HepG2 (cell line): Measurements from ENCODE around the gene NXPE3. TPM values are rescaled to one million over a fixed set of nuclear protein-coding genes. Genes with fewer than 3 reads are reported as not detected.
A peak's percentile ranks its signal among the peaks of the same experiment; 100 is the strongest.

Source experiments
- HCFC1 ChIP-seq: fragments of 150-350 bp; IDR thresholded peaks from 2 replicates; pipeline ENCODE4 v1.6.1; 2014; ENCODE audit warnings: low read depth, low read length
- JARID2 ChIP-seq: sonication (generic); formaldehyde crosslinking; IDR thresholded peaks from 2 replicates; pipeline ENCODE4 v1.8.1; 2023; ENCODE audit warnings: missing genetic modification reagents, inconsistent platforms; ENCODE audit not compliant: insufficient replicate concordance
- MBNL3 ChIP-seq: fragments of 250-450 bp; sonication (Bioruptor Pico); conservative IDR thresholded peaks from 2 replicates; pipeline ENCODE4 v1.8.0; 2022; ENCODE audit warnings: mild to moderate bottlenecking, inconsistent platforms
- NFYC ChIP-seq: IDR thresholded peaks from 2 replicates; pipeline ENCODE4 v1.6.1; 2016; ENCODE audit warnings: missing genetic modification reagents, missing compliant biosample characterization
- NR2C2 ChIP-seq: sonication (generic); formaldehyde crosslinking; IDR thresholded peaks from 2 replicates; pipeline ENCODE4 v1.4.0; 2020; ENCODE audit warnings: missing genetic modification reagents, mild to moderate bottlenecking, moderate library complexity, borderline replicate concordance
- PITX1 ChIP-seq: sonication (generic); formaldehyde crosslinking; IDR thresholded peaks from 2 replicates; pipeline ENCODE4 v1.5.1; 2020; ENCODE audit warnings: mild to moderate bottlenecking, missing genetic modification reagents
- ZKSCAN8 ChIP-seq: IDR thresholded peaks from 2 replicates; pipeline ENCODE4 v1.6.1; 2016; ENCODE audit warnings: borderline replicate concordance, missing genetic modification reagents, missing compliant biosample characterization
- ZNF530 ChIP-seq: sonication (generic); formaldehyde crosslinking; IDR thresholded peaks from 2 replicates; pipeline ENCODE4 v1.5.0; 2020; ENCODE audit warnings: low read depth, mild to moderate bottlenecking, missing genetic modification reagents
- ZNF558 ChIP-seq: sonication (generic); formaldehyde crosslinking; IDR thresholded peaks from 2 replicates; pipeline ENCODE4 v1.9.0; 2022; ENCODE audit warnings: mild to moderate bottlenecking, missing genetic modification reagents, borderline replicate concordance
- ZNF674 ChIP-seq: sonication (generic); formaldehyde crosslinking; IDR thresholded peaks from 2 replicates; pipeline ENCODE4 v1.5.0; 2020; ENCODE audit warnings: low read depth, mild to moderate bottlenecking, missing genetic modification reagents
- ZNF737 ChIP-seq: sonication (generic); formaldehyde crosslinking; IDR thresholded peaks from 2 replicates; pipeline ENCODE4 v1.5.0; 2020; ENCODE audit warnings: missing genetic modification reagents, mild to moderate bottlenecking, borderline replicate concordance
- polyA plus RNA-seq, 8 experiments: library from polyadenylated mRNA; depleted of rRNA in 3 of 8; stranded (reverse) in 7 of 8; unstranded in 1 of 8; fragments of >200 nt; fragmentation: Illumina TruSeq in 4 of 8; extraction: Trizol in 4 of 8; gene quantifications; 2 replicates each; pipeline versions ENCODE4 v1.2.1 to v1.2.3, GENCODE V29; 2011 to 2016; ENCODE audit warnings: low read depth in 4 of 8, missing spikeins in 1 of 8, mixed read lengths in 1 of 8; ENCODE audit not compliant: insufficient read depth in 1 of 8
- total RNA-seq, 5 experiments: library from RNA; depleted of rRNA; stranded (reverse); fragments of >200 nt; fragmentation: Illumina TruSeq; extraction: Trizol; gene quantifications; 2 replicates each; pipeline ENCODE4 v1.2.3, GENCODE V29; 2016; ENCODE audit warnings: low read depth in 1 of 5
- TF ChIP-seq, protein P1 (sequence below): sonication (generic); formaldehyde crosslinking; IDR thresholded peaks from 2 replicates; pipeline ENCODE4 v1.5.1; 2020; ENCODE audit warnings: mild to moderate bottlenecking, missing genetic modification reagents, borderline replicate concordance
- TF ChIP-seq, protein P2 (sequence below): sonication (generic); formaldehyde crosslinking; IDR thresholded peaks from 2 replicates; pipeline ENCODE4 v1.9.0; 2021; ENCODE audit warnings: missing genetic modification reagents, borderline replicate concordance
- TF ChIP-seq, protein P3 (sequence below): sonication (generic); formaldehyde crosslinking; IDR thresholded peaks from 2 replicates; pipeline ENCODE4 v1.5.1; 2020; ENCODE audit warnings: missing genetic modification reagents, mild to moderate bottlenecking, borderline replicate concordance
- TF ChIP-seq, protein P4 (sequence below): IDR thresholded peaks from 2 replicates; pipeline ENCODE4 v1.6.1; 2016; ENCODE audit warnings: low read depth, control low read depth

Gene NXPE3
- total and polyA plus RNA-seq, 2 of the 13 experiments (the other 11 are each of a cell fraction or from before 2014, with no cell fraction given): 3.5 to 4.7 TPM

DNA sequence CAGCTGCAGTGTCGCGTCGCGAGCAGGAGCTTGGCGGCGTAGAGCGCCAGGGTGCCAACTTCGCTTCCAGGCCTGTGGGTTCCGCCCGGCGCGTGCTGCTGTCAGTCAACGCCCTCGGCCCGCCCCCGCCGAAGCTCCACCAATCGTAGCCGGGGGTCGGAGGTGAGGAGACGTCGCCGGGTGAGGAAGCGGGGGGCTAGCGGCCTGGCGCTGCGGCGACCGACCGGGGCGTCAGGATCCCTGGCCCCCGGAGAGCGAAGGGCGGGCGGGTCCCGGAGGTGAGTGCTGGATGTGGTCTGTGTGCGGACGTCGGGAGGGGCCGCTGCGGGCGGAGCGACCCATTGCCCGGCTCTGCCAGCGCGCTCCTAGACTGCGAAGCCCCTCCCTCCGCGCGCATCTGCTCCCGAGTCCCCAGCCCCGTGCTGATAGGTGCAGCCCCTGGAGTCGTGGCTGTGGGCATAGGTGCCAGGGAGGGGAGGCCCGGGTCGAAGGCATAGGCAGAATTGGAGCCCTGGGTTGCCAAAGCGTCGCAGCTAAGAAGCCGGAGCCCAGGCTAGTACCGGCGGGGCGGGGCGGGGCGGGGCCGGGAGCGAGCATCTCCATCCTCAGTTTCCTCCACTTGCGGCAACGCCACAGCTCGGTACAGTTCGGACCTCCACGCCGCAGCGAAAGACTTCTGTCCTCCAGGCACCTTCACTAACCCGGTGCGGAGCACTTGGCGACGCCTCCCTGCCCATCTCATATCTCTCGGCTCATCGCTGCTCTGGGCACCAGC is at the start of gene NXPE3 (continued):
- TF ChIP-seq ZKSCAN8 (no peak), HCFC1 (no peak), ZNF737 (CRISPR knock-in tag) (no peak), MBNL3 (CRISPR knock-in tag) (no peak), NR2C2 (peak; percentile 98), ZNF530 (CRISPR knock-in tag) (no peak), ZNF674 (CRISPR knock-in tag) (0 out of 2 replicates have a peak, but pooled peaks have one; percentile 6), PITX1 (CRISPR knock-in tag) (no peak), ZNF558 (peak; percentile 88; the same call in 1 of the 2 replicates), NFYC (CRISPR knock-in tag) (peak; percentile 89), JARID2 (CRISPR knock-in tag) (no peak)
- TF ChIP-seq, protein P1, sequence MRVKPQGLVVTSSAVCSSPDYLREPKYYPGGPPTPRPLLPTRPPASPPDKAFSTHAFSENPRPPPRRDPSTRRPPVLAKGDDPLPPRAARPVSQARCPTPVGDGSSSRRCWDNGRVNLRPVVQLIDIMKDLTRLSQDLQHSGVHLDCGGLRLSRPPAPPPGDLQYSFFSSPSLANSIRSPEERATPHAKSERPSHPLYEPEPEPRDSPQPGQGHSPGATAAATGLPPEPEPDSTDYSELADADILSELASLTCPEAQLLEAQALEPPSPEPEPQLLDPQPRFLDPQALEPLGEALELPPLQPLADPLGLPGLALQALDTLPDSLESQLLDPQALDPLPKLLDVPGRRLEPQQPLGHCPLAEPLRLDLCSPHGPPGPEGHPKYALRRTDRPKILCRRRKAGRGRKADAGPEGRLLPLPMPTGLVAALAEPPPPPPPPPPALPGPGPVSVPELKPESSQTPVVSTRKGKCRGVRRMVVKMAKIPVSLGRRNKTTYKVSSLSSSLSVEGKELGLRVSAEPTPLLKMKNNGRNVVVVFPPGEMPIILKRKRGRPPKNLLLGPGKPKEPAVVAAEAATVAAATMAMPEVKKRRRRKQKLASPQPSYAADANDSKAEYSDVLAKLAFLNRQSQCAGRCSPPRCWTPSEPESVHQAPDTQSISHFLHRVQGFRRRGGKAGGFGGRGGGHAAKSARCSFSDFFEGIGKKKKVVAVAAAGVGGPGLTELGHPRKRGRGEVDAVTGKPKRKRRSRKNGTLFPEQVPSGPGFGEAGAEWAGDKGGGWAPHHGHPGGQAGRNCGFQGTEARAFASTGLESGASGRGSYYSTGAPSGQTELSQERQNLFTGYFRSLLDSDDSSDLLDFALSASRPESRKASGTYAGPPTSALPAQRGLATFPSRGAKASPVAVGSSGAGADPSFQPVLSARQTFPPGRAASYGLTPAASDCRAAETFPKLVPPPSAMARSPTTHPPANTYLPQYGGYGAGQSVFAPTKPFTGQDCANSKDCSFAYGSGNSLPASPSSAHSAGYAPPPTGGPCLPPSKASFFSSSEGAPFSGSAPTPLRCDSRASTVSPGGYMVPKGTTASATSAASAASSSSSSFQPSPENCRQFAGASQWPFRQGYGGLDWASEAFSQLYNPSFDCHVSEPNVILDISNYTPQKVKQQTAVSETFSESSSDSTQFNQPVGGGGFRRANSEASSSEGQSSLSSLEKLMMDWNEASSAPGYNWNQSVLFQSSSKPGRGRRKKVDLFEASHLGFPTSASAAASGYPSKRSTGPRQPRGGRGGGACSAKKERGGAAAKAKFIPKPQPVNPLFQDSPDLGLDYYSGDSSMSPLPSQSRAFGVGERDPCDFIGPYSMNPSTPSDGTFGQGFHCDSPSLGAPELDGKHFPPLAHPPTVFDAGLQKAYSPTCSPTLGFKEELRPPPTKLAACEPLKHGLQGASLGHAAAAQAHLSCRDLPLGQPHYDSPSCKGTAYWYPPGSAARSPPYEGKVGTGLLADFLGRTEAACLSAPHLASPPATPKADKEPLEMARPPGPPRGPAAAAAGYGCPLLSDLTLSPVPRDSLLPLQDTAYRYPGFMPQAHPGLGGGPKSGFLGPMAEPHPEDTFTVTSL (CRISPR knock-in tag): no peak; the same call in 1 of the 2 replicates
- TF ChIP-seq, protein P2, sequence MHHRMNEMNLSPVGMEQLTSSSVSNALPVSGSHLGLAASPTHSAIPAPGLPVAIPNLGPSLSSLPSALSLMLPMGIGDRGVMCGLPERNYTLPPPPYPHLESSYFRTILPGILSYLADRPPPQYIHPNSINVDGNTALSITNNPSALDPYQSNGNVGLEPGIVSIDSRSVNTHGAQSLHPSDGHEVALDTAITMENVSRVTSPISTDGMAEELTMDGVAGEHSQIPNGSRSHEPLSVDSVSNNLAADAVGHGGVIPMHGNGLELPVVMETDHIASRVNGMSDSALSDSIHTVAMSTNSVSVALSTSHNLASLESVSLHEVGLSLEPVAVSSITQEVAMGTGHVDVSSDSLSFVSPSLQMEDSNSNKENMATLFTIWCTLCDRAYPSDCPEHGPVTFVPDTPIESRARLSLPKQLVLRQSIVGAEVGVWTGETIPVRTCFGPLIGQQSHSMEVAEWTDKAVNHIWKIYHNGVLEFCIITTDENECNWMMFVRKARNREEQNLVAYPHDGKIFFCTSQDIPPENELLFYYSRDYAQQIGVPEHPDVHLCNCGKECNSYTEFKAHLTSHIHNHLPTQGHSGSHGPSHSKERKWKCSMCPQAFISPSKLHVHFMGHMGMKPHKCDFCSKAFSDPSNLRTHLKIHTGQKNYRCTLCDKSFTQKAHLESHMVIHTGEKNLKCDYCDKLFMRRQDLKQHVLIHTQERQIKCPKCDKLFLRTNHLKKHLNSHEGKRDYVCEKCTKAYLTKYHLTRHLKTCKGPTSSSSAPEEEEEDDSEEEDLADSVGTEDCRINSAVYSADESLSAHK (CRISPR knock-in tag): no peak
- TF ChIP-seq, protein P3, sequence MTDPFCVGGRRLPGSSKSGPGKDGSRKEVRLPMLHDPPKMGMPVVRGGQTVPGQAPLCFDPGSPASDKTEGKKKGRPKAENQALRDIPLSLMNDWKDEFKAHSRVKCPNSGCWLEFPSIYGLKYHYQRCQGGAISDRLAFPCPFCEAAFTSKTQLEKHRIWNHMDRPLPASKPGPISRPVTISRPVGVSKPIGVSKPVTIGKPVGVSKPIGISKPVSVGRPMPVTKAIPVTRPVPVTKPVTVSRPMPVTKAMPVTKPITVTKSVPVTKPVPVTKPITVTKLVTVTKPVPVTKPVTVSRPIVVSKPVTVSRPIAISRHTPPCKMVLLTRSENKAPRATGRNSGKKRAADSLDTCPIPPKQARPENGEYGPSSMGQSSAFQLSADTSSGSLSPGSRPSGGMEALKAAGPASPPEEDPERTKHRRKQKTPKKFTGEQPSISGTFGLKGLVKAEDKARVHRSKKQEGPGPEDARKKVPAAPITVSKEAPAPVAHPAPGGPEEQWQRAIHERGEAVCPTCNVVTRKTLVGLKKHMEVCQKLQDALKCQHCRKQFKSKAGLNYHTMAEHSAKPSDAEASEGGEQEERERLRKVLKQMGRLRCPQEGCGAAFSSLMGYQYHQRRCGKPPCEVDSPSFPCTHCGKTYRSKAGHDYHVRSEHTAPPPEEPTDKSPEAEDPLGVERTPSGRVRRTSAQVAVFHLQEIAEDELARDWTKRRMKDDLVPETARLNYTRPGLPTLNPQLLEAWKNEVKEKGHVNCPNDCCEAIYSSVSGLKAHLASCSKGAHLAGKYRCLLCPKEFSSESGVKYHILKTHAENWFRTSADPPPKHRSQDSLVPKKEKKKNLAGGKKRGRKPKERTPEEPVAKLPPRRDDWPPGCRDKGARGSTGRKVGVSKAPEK (CRISPR knock-in tag): no peak
- TF ChIP-seq, protein P4, sequence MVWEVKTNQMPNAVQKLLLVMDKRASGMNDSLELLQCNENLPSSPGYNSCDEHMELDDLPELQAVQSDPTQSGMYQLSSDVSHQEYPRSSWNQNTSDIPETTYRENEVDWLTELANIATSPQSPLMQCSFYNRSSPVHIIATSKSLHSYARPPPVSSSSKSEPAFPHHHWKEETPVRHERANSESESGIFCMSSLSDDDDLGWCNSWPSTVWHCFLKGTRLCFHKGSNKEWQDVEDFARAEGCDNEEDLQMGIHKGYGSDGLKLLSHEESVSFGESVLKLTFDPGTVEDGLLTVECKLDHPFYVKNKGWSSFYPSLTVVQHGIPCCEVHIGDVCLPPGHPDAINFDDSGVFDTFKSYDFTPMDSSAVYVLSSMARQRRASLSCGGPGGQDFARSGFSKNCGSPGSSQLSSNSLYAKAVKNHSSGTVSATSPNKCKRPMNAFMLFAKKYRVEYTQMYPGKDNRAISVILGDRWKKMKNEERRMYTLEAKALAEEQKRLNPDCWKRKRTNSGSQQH (CRISPR knock-in tag): no peak
